Adrenal gland (tissue), 5 donors: Measurements from ENCODE around the gene IQGAP2.

Experiments
- POLR2A ChIP-seq, 2 donors: fragments of 450-650 bp; IDR thresholded peaks; one replicate each; pipeline ENCODE4 v1.6.1; 2017; ENCODE audit warnings: antibody characterized with exemption in 2 of 2, mild to moderate bottlenecking in 2 of 2, moderate library complexity in 1 of 2
- TF ChIP-seq, protein P1 (sequence below), 6 experiments: fragments of 450-650 bp in 4 of 6; fragments of 200-600 bp in 2 of 6; sonication (generic) in 1 of 6; IDR thresholded peaks; 1 replicate in 5 of 6; 2 replicates in 1 of 6; pipeline versions ENCODE4 v1.5.1 to v1.8.0; 2016 to 2021; ENCODE audit warnings: antibody characterized with exemption in 6 of 6, mild to moderate bottlenecking in 2 of 6, moderate library complexity in 1 of 6
- donor health status: DM: no; HTN: no; CAD: no.

GRCh38 chr5:76391014-76391413 is 12.1 kb upstream of the IQGAP2 start:
- TF ChIP-seq, protein P1, sequence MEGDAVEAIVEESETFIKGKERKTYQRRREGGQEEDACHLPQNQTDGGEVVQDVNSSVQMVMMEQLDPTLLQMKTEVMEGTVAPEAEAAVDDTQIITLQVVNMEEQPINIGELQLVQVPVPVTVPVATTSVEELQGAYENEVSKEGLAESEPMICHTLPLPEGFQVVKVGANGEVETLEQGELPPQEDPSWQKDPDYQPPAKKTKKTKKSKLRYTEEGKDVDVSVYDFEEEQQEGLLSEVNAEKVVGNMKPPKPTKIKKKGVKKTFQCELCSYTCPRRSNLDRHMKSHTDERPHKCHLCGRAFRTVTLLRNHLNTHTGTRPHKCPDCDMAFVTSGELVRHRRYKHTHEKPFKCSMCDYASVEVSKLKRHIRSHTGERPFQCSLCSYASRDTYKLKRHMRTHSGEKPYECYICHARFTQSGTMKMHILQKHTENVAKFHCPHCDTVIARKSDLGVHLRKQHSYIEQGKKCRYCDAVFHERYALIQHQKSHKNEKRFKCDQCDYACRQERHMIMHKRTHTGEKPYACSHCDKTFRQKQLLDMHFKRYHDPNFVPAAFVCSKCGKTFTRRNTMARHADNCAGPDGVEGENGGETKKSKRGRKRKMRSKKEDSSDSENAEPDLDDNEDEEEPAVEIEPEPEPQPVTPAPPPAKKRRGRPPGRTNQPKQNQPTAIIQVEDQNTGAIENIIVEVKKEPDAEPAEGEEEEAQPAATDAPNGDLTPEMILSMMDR (IDR thresholded peaks at IDR 0.05) = no peak
- no peak for TF ChIP-seq POLR2A (IDR thresholded peaks at IDR 0.05)
